BLaER1 treated with 17β-estradiol and CSF1 and Interleukin-3, amounts not matched to agents 10 nM and 100 nM (cell line): Measurements from ENCODE around the gene TRAFD1.
"Not testable (repeated sequence)": the region's sequence is repeated elsewhere in the genome, so short reads cannot be mapped to it uniquely, and the experiment has no call there.

ENCODE experiments used
- H3K27ac ChIP-seq, 11 experiments: shearing (Covaris generic); formaldehyde crosslinking; 2 replicates each; pipeline ENCODE4 v1.8.1; 2022
- H3K27me3 ChIP-seq, 11 experiments: shearing (Covaris generic); formaldehyde crosslinking; 2 replicates each; pipeline ENCODE4 v1.8.1; 2022
- H3K36me3 ChIP-seq, 11 experiments: shearing (Covaris generic); formaldehyde crosslinking; 2 replicates each; pipeline ENCODE4 v1.8.1; 2022
- H3K4me1 ChIP-seq, 10 experiments: shearing (Covaris generic); formaldehyde crosslinking; 2 replicates each; pipeline ENCODE4 v1.8.1; 2022
- H3K4me2 ChIP-seq, 11 experiments: shearing (Covaris generic); formaldehyde crosslinking; 2 replicates each; pipeline ENCODE4 v1.8.1; 2022
- H3K4me3 ChIP-seq, 10 experiments: shearing (Covaris generic); formaldehyde crosslinking; 2 replicates each; pipeline ENCODE4 v1.8.1; 2022
- H3K9ac ChIP-seq, 11 experiments: shearing (Covaris generic); formaldehyde crosslinking; 2 replicates each; pipeline ENCODE4 v1.8.1; 2022
- H3K9me3 ChIP-seq, 11 experiments: shearing (Covaris generic); formaldehyde crosslinking; replicated peaks in 1 of 11; 2 replicates each; pipeline ENCODE4 v1.8.1; 2022
- H4K20me1 ChIP-seq, 11 experiments: shearing (Covaris generic); formaldehyde crosslinking; 2 replicates each; pipeline ENCODE4 v1.8.1; 2022
- Cebpa-rat ChIP-seq, 11 experiments: shearing (Covaris generic); IDR thresholded peaks; 2 replicates each; pipeline ENCODE4 v1.8.1; 2022

Gene TRAFD1

DNA sequence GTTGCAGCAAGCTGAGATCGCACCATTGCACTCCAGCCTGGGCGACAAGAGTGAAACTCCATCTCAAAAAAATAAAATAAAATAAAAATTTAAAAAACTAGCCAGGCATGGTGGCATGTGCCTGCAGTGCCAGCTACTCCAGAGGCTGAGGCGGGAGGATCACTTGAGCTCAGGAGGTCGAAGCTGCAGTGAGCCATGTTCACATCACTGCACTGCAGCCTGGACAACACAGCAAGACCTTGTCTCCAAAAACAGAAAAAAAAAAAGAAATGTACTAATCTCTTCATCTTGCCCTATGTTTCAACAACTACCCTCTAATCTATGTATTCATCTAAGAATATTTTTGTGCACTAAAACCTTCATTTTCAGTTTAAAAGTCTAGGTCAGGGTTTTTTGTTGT, 23.2 kb upstream of the TRAFD1 start:
- Histone ChIP-seq H3K36me3 (peaks cover 50 to 100% (median 95%) of the 10 kb centered on the region in 11 experiments), H3K4me2 (no peak overlapping the region), H4K20me1 (peaks cover 56 to 100% (median 100%) of the 10 kb centered on the region in 11 experiments), H3K27me3 (no peaks in the 10 kb centered on the region), H3K4me1 (peaks cover 19 to 34% (median 25%) of the 10 kb centered on the region in 10 experiments), H3K4me3 (no peak overlapping the region), H3K9ac (no peak overlapping the region), H3K27ac (no peak overlapping the region), H3K9me3 (no peaks in the 10 kb centered on the region)
- TF ChIP-seq Cebpa-rat (IDR thresholded peaks at IDR 0.05), result no peak

DNA sequence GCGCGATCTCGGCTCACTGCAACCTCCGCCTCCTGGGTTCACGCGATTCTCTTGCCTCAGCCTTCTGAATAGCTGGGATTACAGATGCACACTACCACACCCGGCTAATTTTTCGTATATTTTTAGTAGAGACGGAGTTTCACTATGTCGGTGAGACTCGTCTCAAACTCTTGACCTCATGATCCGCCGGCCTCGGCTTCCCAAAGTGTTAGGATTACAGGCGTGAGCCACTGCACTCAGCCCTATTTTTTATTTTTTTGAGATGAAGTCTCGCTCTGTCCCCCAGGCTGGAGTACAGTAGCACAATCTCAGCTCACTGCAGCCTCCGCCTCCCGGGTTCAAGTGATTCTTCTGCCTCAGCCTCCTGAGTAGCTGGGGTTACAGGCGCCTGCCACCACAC, 22.6 kb upstream of the TRAFD1 start:
- Histone ChIP-seq H3K4me1 (peaks cover 24 to 33% (median 30%) of the 10 kb centered on the region in 10 experiments), H3K36me3 (peaks cover 48 to 94% (median 89%) of the 10 kb centered on the region in 11 experiments), H4K20me1 (peaks cover 55 to 100% (median 99%) of the 10 kb centered on the region in 11 experiments)
- not testable (repeated sequence) for H3K27ac ChIP-seq, H3K4me2 ChIP-seq, H3K4me3 ChIP-seq, H3K27me3 ChIP-seq, H3K9me3 ChIP-seq, H3K9ac ChIP-seq

DNA sequence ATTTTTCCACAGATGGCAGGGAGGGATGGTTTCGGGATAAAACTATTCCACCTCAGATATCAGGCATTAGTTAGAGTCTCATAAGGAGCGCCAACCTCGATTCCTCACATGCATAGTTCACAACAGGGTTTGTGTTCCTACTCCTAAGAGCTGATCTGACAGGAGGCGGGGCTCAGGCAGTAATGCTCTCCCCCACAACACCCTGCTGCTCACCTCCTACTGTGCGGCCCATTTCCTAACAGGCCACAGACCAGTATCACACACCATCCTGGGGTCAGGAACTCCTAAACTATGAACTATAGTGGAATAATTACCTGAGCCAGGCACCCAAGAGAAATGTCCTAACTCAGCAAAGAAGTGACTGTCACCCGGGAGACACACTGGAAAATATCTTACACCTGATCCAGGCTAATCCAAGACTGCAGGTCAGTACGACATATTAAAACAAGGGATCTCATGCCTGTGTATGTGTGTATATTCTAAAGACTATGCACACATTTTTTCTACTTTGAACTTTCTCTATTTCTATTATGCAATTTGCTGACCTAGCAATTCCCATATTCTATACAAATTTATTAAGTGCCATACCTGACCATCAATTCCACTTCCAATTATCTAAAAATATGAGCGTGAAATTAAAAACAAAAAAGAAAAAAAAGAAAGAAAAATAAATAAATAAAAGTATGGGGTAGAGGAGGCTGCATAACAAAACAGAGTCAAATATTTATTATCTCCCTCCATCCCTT, 21.4 kb upstream of the TRAFD1 start:
- H3K4me2 ChIP-seq, result no peak overlapping the region
- H3K27me3 ChIP-seq, result no peaks in the 10 kb centered on the region
- no peak overlapping the region for H3K4me3 ChIP-seq
- H4K20me1 ChIP-seq, result peaks cover 47 to 95% (median 88%) of the 10 kb centered on the region in 11 experiments; a peak in 21 of 22 replicates
- no peaks in the 10 kb centered on the region for H3K9me3 ChIP-seq
- H3K4me1 ChIP-seq, result peaks cover 23 to 32% (median 28%) of the 10 kb centered on the region in 10 experiments
- H3K27ac ChIP-seq, result no peak overlapping the region
- no peak for TF ChIP-seq Cebpa-rat (IDR thresholded peaks at IDR 0.05)
- peaks cover 38 to 82% (median 77%) of the 10 kb centered on the region in 11 experiments for H3K36me3 ChIP-seq
- no peak overlapping the region for H3K9ac ChIP-seq

DNA sequence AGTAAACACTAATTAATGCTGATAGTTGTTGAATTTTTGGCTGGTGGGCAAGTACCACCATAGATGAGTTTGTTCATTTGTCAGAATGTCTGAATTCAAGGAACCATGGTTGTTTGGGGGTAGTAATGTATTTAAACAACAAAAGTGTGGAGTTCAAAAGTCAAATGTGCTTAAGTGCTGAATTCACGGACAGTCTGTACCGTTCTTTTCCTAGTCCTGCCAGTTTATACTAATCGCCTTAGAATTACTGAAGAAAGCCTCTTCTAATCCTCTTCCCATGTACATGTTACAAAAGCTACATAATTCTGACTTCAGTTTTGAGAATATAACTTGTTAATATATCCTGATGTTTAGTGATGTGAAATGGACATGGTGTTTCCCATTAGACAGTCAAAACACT, 19.5 kb upstream of the TRAFD1 start:
- Histone ChIP-seq H4K20me1 (peaks cover 41 to 75% (median 68%) of the 10 kb centered on the region in 11 experiments; a peak in 21 of 22 replicates), H3K4me3 (no peak overlapping the region), H3K27ac (no peak overlapping the region), H3K4me1 (peaks cover 32 to 48% (median 42%) of the 10 kb centered on the region in 10 experiments), H3K9ac (peak overlapping the region in 5 of 11 experiments; percentile 4 to 97 (median 31); a peak in 3 of 22 replicates), H3K9me3 (no peaks in the 10 kb centered on the region), H3K27me3 (no peaks in the 10 kb centered on the region), H3K4me2 (peak overlapping the region; percentile 24 to 93 (median 90); a peak in 19 of 22 replicates), H3K36me3 (peaks cover 24 to 63% (median 58%) of the 10 kb centered on the region in 11 experiments)
- no peak for TF ChIP-seq Cebpa-rat (IDR thresholded peaks at IDR 0.05)

DNA sequence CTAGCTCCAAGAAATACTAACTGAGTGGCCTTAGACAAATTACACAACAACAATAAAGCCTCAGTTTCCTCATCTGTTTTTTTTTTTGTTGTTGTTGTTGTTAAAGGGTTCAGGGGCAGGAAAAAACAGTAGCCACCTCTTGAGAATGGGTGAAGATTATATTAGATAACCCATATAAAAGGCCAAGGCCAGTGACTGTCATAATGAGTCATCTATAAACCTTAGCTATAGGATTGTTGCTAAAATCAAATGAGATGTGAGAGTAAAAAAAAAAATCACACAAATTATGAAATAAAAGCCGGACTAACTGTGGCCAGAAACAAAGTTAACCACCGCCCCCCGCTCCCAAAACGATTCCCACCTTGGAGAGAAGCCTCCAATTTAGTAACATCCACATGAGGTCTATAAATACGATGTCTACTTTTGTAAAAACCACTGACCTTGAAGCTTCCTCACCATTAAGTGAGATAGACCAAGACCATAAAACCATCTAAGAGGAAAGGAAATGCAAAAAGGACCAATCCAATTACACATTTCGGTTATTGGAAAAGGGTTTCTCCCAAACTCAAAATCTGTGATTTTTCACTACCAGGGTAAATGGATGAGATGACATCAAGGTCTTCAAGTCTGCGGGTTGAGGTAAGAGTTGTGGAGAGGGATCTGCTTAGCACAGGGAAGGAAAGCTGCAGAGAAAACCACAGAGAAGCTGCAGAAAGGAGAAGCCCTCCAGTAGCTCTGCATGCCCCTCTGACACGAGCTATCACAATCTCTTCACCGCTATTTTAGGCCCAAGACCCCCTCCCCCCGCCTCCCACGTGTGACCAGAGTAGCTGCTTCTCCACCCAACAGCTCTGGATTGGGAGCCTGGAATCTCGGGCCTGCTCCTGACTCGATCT, 17.8 kb upstream of the TRAFD1 start:
- H3K9me3 ChIP-seq, result no peaks in the 10 kb centered on the region
- peaks cover 11 to 46% (median 41%) of the 10 kb centered on the region in 11 experiments; a peak in 21 of 22 replicates for H3K36me3 ChIP-seq
- no peaks in the 10 kb centered on the region for H3K27me3 ChIP-seq
- H4K20me1 ChIP-seq, result peaks cover 27 to 59% (median 52%) of the 10 kb centered on the region in 11 experiments; a peak in 21 of 22 replicates
- H3K4me3 ChIP-seq, result peak overlapping the region; percentile 78 to 97 (median 90)
- no peak for TF ChIP-seq Cebpa-rat (IDR thresholded peaks at IDR 0.05)
- H3K27ac ChIP-seq, result peak overlapping the region; percentile 86 to 99 (median 97)
- H3K4me1 ChIP-seq, result peaks cover 32 to 55% (median 47%) of the 10 kb centered on the region in 10 experiments
- H3K9ac ChIP-seq, result peak overlapping the region; percentile 89 to 99 (median 97)
- H3K4me2 ChIP-seq, result peak overlapping the region; percentile 82 to 93 (median 92)

DNA sequence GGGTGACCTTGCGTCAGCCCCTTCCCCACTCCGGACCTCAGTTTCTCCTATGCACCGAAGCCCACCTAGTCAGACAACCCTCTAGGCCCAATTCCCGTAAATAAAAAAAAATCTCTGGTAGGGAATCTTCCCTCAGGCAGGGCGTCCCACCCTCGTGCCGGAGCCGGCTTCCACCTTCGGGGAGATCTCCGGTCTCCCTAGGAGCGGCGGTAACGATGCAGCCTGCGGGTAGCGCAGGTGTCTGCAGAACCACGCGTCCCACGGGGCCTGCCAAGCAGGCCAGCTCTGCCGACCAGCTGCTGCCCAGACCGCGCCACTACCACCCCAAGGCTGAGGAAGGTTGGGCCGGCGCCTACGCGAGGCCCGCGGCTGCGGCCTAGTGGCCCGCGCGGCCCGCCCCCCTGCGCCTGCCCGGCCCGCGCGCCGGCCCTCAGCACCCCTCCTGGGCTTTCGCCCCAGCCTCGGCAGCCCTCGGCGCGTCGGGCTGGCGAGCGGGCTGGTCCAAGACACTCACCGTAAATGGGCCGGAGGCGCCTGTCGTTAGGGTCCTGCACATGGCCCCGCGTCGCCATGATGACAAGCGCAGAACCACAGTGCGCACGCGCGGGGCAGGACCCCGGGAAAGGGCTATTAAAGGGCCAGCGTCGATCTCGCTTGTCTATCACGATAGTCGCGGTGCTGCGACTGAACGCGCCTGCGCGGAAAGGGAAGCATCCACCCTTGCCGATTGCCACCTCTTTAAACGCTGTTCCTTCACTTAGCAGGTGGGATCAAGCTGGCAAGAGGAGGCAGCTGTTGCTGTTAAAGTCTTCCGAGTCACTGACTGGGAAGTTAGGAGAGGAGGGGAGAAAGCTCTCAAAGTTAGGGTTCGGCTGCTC, 16.9 kb upstream of the TRAFD1 start, which contains the start of gene NAA25:
NAA25 (minus strand) TSS at position 582 of the 878 bp plus-strand sequence; CDS start at position 572, 10 bp downstream.
- H3K9me3 ChIP-seq, result no peaks in the 10 kb centered on the region
- H3K27ac ChIP-seq, result peak within 1 kb of the TSS; percentile 86 to 99 (median 97)
- peaks cover 32 to 64% (median 49%) of the 10 kb centered on the region in 10 experiments for H3K4me1 ChIP-seq
- TF ChIP-seq Cebpa-rat (IDR thresholded peaks at IDR 0.05), result no peak
- peak within 1 kb of the TSS; percentile 89 to 99 (median 97) for H3K9ac ChIP-seq
- H3K4me3 ChIP-seq, result peak within 1 kb of the TSS; percentile 78 to 97 (median 90)
- H3K4me2 ChIP-seq, result peak within 1 kb of the TSS; percentile 82 to 93 (median 92)
- peaks cover 5 to 37% (median 33%) of the 10 kb centered on the region in 11 experiments; a peak in 21 of 22 replicates for H3K36me3 ChIP-seq
- H3K27me3 ChIP-seq, result no peaks in the 10 kb centered on the region
- H4K20me1 ChIP-seq, result peaks cover 18 to 50% (median 43%) of the 10 kb centered on the region in 11 experiments; a peak in 21 of 22 replicates

DNA sequence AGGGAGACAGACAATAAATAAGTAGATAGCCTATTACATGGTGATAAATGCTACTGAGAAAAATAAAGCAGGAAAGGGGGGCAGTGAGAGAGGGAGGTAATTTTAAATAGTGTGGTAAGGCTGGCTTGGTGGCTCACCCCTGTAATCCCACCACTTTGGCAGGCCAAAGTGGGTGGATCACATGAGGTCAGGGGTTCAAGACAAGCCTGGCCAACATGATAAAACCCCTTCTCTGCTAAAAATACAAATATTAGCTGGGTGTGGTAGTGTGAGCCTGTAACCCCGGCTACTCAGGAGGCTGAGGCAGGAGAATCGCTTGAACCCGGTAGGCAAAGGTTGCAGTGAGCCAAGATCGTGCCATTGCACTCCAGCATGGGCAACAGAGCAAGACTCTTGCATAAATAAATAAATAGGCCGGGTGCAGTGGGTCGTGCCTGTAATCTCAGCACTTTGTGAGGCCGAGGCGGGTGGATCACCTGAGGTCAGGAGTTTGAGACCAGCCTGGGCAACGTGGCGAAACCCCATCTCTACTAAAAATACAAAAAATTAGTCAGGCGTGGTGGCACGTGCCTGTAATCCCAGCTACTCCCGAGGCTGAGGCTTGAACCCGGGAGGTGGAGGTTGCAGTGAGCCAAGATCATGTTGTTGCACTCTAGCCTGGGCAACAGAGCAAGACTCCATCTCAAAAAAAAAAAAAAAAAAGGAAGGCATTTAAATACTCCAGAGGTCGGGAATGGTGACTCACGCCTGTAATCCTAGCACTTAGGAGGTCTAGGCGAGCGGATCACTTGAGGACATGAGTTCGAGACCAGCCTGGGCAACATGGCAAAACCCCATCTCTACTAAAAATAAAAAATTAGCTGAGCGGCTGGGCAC, 14.3 kb upstream of the TRAFD1 start:
- H3K9me3 ChIP-seq, H3K4me3 ChIP-seq, H3K27me3 ChIP-seq, H3K27ac ChIP-seq, H3K9ac ChIP-seq: not testable (repeated sequence)
- Histone ChIP-seq H3K36me3 (peaks cover 0 to 11% (median 8%) of the 10 kb centered on the region in 11 experiments; a peak in 16 of 22 replicates), H3K4me2 (peak overlapping the region in 5 of 11 experiments; percentile 2 to 45 (median 26); a peak in 7 of 22 replicates), H4K20me1 (peaks cover 0 to 24% (median 17%) of the 10 kb centered on the region in 11 experiments; a peak in 21 of 22 replicates), H3K4me1 (peaks cover 30 to 57% (median 43%) of the 10 kb centered on the region in 10 experiments)
